Endothelial cell of umbilical vein (primary cell): ENCODE measurements around the gene NPLOC4.

Experiments used
- CTCF ChIP-seq, 2 donors: IDR thresholded peaks; 1 replicate in 1 of 2; 2 replicates in 1 of 2; pipeline ENCODE4 v1.5.1; 2011; ENCODE audit warnings: low read length in 2 of 2, mild to moderate bottlenecking in 2 of 2, moderate library complexity in 2 of 2, control low read depth in 1 of 2, inconsistent platforms in 1 of 2, low read depth in 1 of 2; ENCODE audit not compliant: insufficient read depth in 1 of 2; ENCODE audit errors: extremely low read depth in 1 of 2
- MAX ChIP-seq: IDR thresholded peaks from 2 replicates; pipeline ENCODE4 v1.6.1; 2011; ENCODE audit not compliant: insufficient read depth, insufficient read length
- POLR2A ChIP-seq: IDR thresholded peaks from 2 replicates; pipeline ENCODE4 v1.6.1; 2012; ENCODE audit warnings: low read depth, mild to moderate bottlenecking, control low read depth, low read length

GRCh38 chr17:81551458-81552243 is 85.3 kb downstream of the NPLOC4 start:
- TF ChIP-seq MAX, result no peak
- peak; percentile 28 for TF ChIP-seq POLR2A
- TF ChIP-seq CTCF (IDR thresholded peaks at IDR 0.05; ENCODE audit: extremely low read depth in 1 of 2, insufficient read depth in 1 of 2, low read depth in 1 of 2, low read length in 2 of 2), result no peak
